ENCODE results near the gene DLG1. TPM values are rescaled to one million over a fixed set of nuclear protein-coding genes. Genes with fewer than 3 reads are reported as not detected.
A peak's percentile ranks its signal among the peaks of the same experiment; 100 is the strongest.

DLG1 gene
- total and polyA plus RNA-seq, 9 of the 15 experiments (the other 6 are each of a cell fraction or from before 2014, with no cell fraction given), result 9.4 to 63.5 (median 43.6) TPM

DNA sequence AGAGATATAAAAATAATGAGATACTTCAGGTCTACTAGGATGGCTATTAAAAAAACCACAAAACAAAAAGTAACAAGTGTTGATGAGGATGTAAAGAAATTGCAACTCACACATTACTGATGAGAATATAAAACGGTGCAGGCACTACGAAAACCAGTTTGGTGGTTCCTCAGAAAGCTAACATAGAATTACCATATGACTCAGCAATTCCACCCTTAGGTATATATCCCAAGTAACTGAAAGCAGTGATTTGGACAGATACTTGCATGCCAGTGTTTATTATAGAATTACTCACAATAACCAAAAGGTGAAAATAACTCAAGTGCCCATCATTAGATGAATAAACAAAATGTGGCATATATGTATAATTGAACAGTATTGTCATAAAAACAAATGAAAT is 181.3 kb downstream of the DLG1 start:
- Histone ChIP-seq H3K79me2 (ENCODE audit: control insufficient read depth, insufficient read depth, low read length) (no peaks in the 10 kb centered on the region), H3K36me3 (ENCODE audit: control insufficient read depth, insufficient read depth, low read length) (peaks cover 22% of the 10 kb centered on the region; the same call in 2 of the 3 replicates), H3K27me3 (ENCODE audit: control insufficient read depth in 2 of 2, insufficient read depth in 2 of 2, low read length in 2 of 2) (no peaks in the 10 kb centered on the region), H3K9me3 (replicated peaks; ENCODE audit: control insufficient read depth, insufficient read depth, low read depth, low read length) (no peaks in the 10 kb centered on the region), H3K4me2 (ENCODE audit: insufficient read depth, low read length) (no peak overlapping the region), H4K20me1 (replicated peaks; ENCODE audit: control insufficient read depth, insufficient read depth, low read length) (no peaks in the 10 kb centered on the region), H3K27ac (ENCODE audit: extremely low read depth, low read depth, low read length) (no peak overlapping the region), H3K4me1 (replicated peaks in 1 of 2; ENCODE audit: control insufficient read depth in 2 of 2, insufficient read depth in 2 of 2, low read length in 2 of 2) (no peaks in the 10 kb centered on the region), H3K4me3 (no peak overlapping the region), H3K9ac (ENCODE audit: insufficient read depth in 1 of 2, low read depth in 2 of 2, low read length in 2 of 2) (no peak overlapping the region), H3K9me1 (ENCODE audit: control insufficient read depth, insufficient read depth, low read length) (no peaks in the 10 kb centered on the region), H2AFZ (ENCODE audit: low read depth, low read length) (no peak overlapping the region)
- WGBS (ENCODE audit: insufficient coverage, low coverage, missing lambda C conversion rate), result 79% methylated on average over 2 of the region's 2 CpGs
- TF ChIP-seq PHTF2 (CRISPR knock-in tag; IDR thresholded peaks at IDR 0.05), result no peak
- peak; percentile 66 for TF ChIP-seq MAFF (IDR thresholded peaks at IDR 0.05; ENCODE audit: low read length)
- TF ChIP-seq ZNF316 (IDR thresholded peaks at IDR 0.05), result peak; percentile 82
- TF ChIP-seq MAFG (tag; conservative IDR thresholded peaks at IDR 0.05), result peak; percentile 69
- TF ChIP-seq, protein P1, sequence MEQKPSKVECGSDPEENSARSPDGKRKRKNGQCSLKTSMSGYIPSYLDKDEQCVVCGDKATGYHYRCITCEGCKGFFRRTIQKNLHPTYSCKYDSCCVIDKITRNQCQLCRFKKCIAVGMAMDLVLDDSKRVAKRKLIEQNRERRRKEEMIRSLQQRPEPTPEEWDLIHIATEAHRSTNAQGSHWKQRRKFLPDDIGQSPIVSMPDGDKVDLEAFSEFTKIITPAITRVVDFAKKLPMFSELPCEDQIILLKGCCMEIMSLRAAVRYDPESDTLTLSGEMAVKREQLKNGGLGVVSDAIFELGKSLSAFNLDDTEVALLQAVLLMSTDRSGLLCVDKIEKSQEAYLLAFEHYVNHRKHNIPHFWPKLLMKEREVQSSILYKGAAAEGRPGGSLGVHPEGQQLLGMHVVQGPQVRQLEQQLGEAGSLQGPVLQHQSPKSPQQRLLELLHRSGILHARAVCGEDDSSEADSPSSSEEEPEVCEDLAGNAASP (IDR thresholded peaks at IDR 0.05), result no peak
- TF ChIP-seq, protein P2, sequence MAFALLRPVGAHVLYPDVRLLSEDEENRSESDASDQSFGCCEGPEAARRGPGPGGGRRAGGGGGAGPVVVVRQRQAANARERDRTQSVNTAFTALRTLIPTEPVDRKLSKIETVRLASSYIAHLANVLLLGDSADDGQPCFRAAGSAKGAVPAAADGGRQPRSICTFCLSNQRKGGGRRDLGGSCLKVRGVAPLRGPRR (CRISPR knock-in tag; IDR thresholded peaks at IDR 0.05), result no peak
- TF ChIP-seq, protein P3, sequence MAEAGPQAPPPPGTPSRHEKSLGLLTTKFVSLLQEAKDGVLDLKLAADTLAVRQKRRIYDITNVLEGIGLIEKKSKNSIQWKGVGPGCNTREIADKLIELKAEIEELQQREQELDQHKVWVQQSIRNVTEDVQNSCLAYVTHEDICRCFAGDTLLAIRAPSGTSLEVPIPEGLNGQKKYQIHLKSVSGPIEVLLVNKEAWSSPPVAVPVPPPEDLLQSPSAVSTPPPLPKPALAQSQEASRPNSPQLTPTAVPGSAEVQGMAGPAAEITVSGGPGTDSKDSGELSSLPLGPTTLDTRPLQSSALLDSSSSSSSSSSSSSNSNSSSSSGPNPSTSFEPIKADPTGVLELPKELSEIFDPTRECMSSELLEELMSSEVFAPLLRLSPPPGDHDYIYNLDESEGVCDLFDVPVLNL (CRISPR knock-in tag; IDR thresholded peaks at IDR 0.05; ENCODE audit: low read depth), result no peak
- no peak for TF ChIP-seq SMARCA4 (IDR thresholded peaks at IDR 0.05)
- peak; percentile 58; the same call in 1 of the 2 replicates for TF ChIP-seq NFE2L1 (tag; IDR thresholded peaks at IDR 0.05; ENCODE audit: borderline replicate concordance, low read depth)
- TF ChIP-seq, protein P4, sequence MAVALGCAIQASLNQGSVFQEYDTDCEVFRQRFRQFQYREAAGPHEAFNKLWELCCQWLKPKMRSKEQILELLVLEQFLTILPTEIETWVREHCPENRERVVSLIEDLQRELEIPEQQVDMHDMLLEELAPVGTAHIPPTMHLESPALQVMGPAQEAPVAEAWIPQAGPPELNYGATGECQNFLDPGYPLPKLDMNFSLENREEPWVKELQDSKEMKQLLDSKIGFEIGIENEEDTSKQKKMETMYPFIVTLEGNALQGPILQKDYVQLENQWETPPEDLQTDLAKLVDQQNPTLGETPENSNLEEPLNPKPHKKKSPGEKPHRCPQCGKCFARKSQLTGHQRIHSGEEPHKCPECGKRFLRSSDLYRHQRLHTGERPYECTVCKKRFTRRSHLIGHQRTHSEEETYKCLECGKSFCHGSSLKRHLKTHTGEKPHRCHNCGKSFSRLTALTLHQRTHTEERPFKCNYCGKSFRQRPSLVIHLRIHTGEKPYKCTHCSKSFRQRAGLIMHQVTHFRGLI (CRISPR knock-in tag; IDR thresholded peaks at IDR 0.05), result no peak
- TF ChIP-seq ZNF77 (CRISPR knock-in tag; IDR thresholded peaks at IDR 0.05), result no peak
- peak; percentile 47; the same call in 1 of the 2 replicates for TF ChIP-seq MAFK (IDR thresholded peaks at IDR 0.05; ENCODE audit: low read length)
- TF ChIP-seq SRSF3 (IDR thresholded peaks at IDR 0.05; ENCODE audit: insufficient read depth, low read length), result no peak
- TF ChIP-seq NFE2 (IDR thresholded peaks at IDR 0.05; ENCODE audit: low read depth), result peak; percentile 77
- TF ChIP-seq, protein P5, sequence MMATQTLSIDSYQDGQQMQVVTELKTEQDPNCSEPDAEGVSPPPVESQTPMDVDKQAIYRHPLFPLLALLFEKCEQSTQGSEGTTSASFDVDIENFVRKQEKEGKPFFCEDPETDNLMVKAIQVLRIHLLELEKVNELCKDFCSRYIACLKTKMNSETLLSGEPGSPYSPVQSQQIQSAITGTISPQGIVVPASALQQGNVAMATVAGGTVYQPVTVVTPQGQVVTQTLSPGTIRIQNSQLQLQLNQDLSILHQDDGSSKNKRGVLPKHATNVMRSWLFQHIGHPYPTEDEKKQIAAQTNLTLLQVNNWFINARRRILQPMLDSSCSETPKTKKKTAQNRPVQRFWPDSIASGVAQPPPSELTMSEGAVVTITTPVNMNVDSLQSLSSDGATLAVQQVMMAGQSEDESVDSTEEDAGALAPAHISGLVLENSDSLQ (IDR thresholded peaks at IDR 0.05), result no peak
- TF ChIP-seq C11orf30 (IDR thresholded peaks at IDR 0.05; ENCODE audit: low read depth), result peak; percentile 82
- no peak for TF ChIP-seq HNRNPH1 (optimal IDR thresholded peaks at IDR 0.05; ENCODE audit: low read depth, low read length)
- in situ Hi-C loops (cut with MboI) (no loop called here), intact Hi-C loops (cut with micrococcal nuclease) (no loop called here)
- ChIA-PET POLR2A (no interaction called here), CTCF (ENCODE audit: low intra/inter-chr PET ratio) (no interaction called here)
- DNase-seq (ENCODE audit: extremely low read depth in 1 of 4, low spot score in 3 of 4) (no peak), ATAC-seq (no peak), FAIRE-seq (no peak)
- no TSS peak for BruUV-seq (replicated peaks)
